ENCODE measurements around the gene COMMD1.

Gene COMMD1

DNA sequence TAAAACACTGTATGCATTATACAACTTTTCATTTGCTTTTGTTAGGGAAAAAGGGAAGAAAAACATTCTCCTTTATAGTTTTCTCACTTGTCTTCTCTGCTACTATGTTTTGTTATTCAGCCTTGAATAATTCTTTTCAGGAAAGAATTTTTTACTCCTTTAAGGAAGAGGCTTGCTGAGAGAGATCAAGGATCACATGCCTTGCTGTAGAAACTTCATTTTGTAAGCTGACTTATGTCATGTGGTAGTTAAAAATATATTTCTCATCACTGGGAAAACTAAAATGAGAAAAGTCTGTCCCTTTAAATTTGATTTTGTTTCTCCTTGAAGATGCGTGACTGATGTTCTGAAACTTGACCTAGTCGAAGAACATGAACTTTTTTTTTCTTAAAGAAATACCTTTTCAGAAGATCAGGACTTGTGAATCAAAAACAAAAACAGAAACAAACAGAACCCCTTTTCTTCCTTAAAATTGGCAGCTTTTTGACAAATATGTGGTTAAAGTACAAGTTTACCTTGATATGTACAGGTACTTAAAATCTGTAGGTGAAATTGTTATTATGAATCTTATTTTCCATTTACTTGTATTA, 145.1 kb downstream of the COMMD1 start:
- Histone ChIP-seq H3K36me3 (ENCODE audit: control insufficient read depth, low read length) (no peaks in the 10 kb centered on the region), H3K4me1 (ENCODE audit: control insufficient read depth, low read length) (peaks cover 18% of the 10 kb centered on the region), H3K9me3 (ENCODE audit: control insufficient read depth, insufficient read depth, low read length) (no peaks in the 10 kb centered on the region), H3K4me3 (ENCODE audit: low read length) (no peak overlapping the region), H3K4me2 (ENCODE audit: low read length) (no peak overlapping the region), H4K20me1 (ENCODE audit: control insufficient read depth, insufficient read depth, low read depth, low read length) (no peaks in the 10 kb centered on the region), H3K79me2 (ENCODE audit: control insufficient read depth, low read length) (no peaks in the 10 kb centered on the region), H3K9me2 (replicated peaks; ENCODE audit: control insufficient read depth, low read length) (no peaks in the 10 kb centered on the region), H3K27me3 (ENCODE audit: control insufficient read depth, low read length) (no peaks in the 10 kb centered on the region), H3F3A (ENCODE audit: control insufficient read depth, insufficient read depth) (no peaks in the 10 kb centered on the region), H3K27ac (ENCODE audit: low read depth, low read length) (no peak overlapping the region)
- no peak for TF ChIP-seq EZH2phosphoT487 (IDR thresholded peaks at IDR 0.05; ENCODE audit: borderline replicate concordance, low read length)
- TF ChIP-seq, protein P1, sequence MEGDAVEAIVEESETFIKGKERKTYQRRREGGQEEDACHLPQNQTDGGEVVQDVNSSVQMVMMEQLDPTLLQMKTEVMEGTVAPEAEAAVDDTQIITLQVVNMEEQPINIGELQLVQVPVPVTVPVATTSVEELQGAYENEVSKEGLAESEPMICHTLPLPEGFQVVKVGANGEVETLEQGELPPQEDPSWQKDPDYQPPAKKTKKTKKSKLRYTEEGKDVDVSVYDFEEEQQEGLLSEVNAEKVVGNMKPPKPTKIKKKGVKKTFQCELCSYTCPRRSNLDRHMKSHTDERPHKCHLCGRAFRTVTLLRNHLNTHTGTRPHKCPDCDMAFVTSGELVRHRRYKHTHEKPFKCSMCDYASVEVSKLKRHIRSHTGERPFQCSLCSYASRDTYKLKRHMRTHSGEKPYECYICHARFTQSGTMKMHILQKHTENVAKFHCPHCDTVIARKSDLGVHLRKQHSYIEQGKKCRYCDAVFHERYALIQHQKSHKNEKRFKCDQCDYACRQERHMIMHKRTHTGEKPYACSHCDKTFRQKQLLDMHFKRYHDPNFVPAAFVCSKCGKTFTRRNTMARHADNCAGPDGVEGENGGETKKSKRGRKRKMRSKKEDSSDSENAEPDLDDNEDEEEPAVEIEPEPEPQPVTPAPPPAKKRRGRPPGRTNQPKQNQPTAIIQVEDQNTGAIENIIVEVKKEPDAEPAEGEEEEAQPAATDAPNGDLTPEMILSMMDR (IDR thresholded peaks at IDR 0.05; ENCODE audit: low read depth, low read length, poor library complexity, severe bottlenecking) = no peak

DNA sequence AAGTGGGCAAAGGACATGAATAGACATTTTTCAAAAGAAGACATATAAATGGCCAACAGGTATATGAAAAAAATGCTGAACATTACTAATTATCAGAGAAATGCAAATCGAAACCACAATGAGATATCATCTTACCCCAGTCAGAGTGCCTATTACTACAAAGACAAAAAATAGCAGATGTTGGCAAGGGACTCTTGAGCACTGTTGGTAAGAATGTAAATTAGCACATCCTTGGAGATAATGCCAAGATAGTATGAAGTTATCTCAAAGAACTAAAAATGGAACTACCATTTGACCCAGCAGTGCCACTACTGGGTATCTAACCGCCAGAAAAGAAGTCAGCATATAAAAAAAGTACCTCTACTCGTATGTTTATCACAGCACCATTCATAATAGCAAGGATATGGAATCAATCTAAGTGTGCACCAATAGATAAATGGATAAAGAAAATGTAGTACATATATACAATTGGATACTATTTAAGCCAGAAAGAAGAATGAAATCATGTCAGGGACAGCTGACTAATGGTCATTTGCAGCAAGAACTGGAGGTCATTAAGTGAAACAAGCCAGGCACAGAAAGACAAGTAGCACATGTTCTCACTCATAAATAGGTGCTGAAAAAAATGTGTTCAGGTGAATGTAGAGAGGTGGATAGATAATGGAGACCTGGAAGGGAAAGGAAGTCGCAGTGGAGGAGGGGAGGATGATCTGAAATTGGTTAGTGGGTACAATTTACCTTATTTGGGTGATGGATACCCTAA, 148.7 kb downstream of the COMMD1 start:
- no peaks in the 10 kb centered on the region for H3K79me2 ChIP-seq (ENCODE audit: control insufficient read depth, low read length)
- H3K4me1 ChIP-seq (ENCODE audit: control insufficient read depth, low read length) = peaks cover 6% of the 10 kb centered on the region
- no peak overlapping the region for H3K4me2 ChIP-seq (ENCODE audit: low read length)

DNA sequence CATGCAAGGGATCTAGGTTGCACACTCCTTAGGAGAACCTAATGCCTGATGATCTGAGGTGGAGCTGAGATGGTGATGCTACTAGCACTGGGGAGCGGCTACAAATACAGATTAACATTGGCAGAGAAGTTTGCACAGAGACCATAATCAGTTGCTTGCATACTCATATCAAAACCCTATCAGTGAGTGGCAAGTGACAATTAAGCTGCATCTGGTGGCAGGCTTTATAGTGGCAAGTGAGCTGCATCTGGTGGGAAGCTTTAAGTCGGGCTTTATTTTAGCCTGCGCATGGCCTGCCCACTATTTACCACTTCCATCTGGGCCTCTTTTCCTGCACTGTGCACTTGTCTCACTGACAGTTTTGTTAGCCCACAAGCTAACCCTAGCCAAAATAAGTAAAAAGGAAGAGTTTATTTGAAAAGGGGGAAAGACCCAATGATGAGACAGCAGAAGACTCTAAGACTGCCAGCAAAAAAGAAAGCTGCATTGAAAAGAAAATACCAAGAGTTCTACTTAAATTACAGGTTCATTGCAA, 149.5 kb downstream of the COMMD1 start:
- TF ChIP-seq, protein P1 (IDR thresholded peaks at IDR 0.05; ENCODE audit: low read depth, low read length, poor library complexity, severe bottlenecking) = no peak
- no peak for TF ChIP-seq EZH2phosphoT487 (IDR thresholded peaks at IDR 0.05; ENCODE audit: borderline replicate concordance, low read length)
- H3K4me3 ChIP-seq (ENCODE audit: low read length) = no peak overlapping the region
- H3K9me3 ChIP-seq (ENCODE audit: control insufficient read depth, insufficient read depth, low read length) = no peaks in the 10 kb centered on the region
- no peaks in the 10 kb centered on the region for H4K20me1 ChIP-seq (ENCODE audit: control insufficient read depth, insufficient read depth, low read depth, low read length)
- no peaks in the 10 kb centered on the region for H3K9me2 ChIP-seq (replicated peaks; ENCODE audit: control insufficient read depth, low read length)
- H3K4me2 ChIP-seq (ENCODE audit: low read length) = no peak overlapping the region
- H3F3A ChIP-seq (ENCODE audit: control insufficient read depth, insufficient read depth) = no peaks in the 10 kb centered on the region
- H3K27me3 ChIP-seq (ENCODE audit: control insufficient read depth, low read length) = no peaks in the 10 kb centered on the region
- H3K27ac ChIP-seq (ENCODE audit: low read depth, low read length) = no peak overlapping the region
- peaks cover 6% of the 10 kb centered on the region for H3K4me1 ChIP-seq (ENCODE audit: control insufficient read depth, low read length)
- H3K79me2 ChIP-seq (ENCODE audit: control insufficient read depth, low read length) = no peaks in the 10 kb centered on the region
- H3K36me3 ChIP-seq (ENCODE audit: control insufficient read depth, low read length) = no peaks in the 10 kb centered on the region

More for the DNA sequence above, 148.7 kb downstream of the COMMD1 start:
- H3F3A ChIP-seq (ENCODE audit: control insufficient read depth, insufficient read depth) = no peaks in the 10 kb centered on the region
- no peaks in the 10 kb centered on the region for H3K36me3 ChIP-seq (ENCODE audit: control insufficient read depth, low read length)
- H3K9me3 ChIP-seq (ENCODE audit: control insufficient read depth, insufficient read depth, low read length) = no peaks in the 10 kb centered on the region
- H3K9me2 ChIP-seq (replicated peaks; ENCODE audit: control insufficient read depth, low read length) = no peaks in the 10 kb centered on the region
- no peaks in the 10 kb centered on the region for H4K20me1 ChIP-seq (ENCODE audit: control insufficient read depth, insufficient read depth, low read depth, low read length)
- H3K27me3 ChIP-seq (ENCODE audit: control insufficient read depth, low read length) = no peaks in the 10 kb centered on the region
- TF ChIP-seq, protein P1 (IDR thresholded peaks at IDR 0.05; ENCODE audit: low read depth, low read length, poor library complexity, severe bottlenecking) = no peak
- no peak for TF ChIP-seq EZH2phosphoT487 (IDR thresholded peaks at IDR 0.05; ENCODE audit: borderline replicate concordance, low read length)
- no peak overlapping the region for H3K4me3 ChIP-seq (ENCODE audit: low read length)
- H3K27ac ChIP-seq (ENCODE audit: low read depth, low read length) = no peak overlapping the region

All from DOHH2 (cell line).